ENCODE measurements around the gene MARF1. TPM values are rescaled to one million over a fixed set of nuclear protein-coding genes. Genes with fewer than 3 reads are reported as not detected.
"Not testable (repeated sequence)": the region's sequence is repeated elsewhere in the genome, so short reads cannot be mapped to it uniquely, and the experiment has no call there.

The MARF1 gene, protein sequence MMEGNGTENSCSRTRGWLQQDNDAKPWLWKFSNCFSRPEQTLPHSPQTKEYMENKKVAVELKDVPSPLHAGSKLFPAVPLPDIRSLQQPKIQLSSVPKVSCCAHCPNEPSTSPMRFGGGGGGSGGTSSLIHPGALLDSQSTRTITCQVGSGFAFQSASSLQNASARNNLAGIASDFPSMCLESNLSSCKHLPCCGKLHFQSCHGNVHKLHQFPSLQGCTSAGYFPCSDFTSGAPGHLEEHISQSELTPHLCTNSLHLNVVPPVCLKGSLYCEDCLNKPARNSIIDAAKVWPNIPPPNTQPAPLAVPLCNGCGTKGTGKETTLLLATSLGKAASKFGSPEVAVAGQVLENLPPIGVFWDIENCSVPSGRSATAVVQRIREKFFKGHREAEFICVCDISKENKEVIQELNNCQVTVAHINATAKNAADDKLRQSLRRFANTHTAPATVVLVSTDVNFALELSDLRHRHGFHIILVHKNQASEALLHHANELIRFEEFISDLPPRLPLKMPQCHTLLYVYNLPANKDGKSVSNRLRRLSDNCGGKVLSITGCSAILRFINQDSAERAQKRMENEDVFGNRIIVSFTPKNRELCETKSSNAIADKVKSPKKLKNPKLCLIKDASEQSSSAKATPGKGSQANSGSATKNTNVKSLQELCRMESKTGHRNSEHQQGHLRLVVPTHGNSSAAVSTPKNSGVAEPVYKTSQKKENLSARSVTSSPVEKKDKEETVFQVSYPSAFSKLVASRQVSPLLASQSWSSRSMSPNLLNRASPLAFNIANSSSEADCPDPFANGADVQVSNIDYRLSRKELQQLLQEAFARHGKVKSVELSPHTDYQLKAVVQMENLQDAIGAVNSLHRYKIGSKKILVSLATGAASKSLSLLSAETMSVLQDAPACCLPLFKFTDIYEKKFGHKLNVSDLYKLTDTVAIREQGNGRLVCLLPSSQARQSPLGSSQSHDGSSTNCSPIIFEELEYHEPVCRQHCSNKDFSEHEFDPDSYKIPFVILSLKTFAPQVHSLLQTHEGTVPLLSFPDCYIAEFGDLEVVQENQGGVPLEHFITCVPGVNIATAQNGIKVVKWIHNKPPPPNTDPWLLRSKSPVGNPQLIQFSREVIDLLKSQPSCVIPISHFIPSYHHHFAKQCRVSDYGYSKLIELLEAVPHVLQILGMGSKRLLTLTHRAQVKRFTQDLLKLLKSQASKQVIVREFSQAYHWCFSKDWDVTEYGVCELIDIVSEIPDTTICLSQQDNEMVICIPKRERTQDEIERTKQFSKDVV (N-terminal part only)
- total RNA-seq = 45.2 TPM
- long read RNA-seq, full-length matches to known transcripts = 6 of 14 reads
- long read RNA-seq, partial matches to known transcripts = 3 of 14 reads
- long read RNA-seq, other reads (novel, unspliced or antisense) = 5 of 14 reads

DNA sequence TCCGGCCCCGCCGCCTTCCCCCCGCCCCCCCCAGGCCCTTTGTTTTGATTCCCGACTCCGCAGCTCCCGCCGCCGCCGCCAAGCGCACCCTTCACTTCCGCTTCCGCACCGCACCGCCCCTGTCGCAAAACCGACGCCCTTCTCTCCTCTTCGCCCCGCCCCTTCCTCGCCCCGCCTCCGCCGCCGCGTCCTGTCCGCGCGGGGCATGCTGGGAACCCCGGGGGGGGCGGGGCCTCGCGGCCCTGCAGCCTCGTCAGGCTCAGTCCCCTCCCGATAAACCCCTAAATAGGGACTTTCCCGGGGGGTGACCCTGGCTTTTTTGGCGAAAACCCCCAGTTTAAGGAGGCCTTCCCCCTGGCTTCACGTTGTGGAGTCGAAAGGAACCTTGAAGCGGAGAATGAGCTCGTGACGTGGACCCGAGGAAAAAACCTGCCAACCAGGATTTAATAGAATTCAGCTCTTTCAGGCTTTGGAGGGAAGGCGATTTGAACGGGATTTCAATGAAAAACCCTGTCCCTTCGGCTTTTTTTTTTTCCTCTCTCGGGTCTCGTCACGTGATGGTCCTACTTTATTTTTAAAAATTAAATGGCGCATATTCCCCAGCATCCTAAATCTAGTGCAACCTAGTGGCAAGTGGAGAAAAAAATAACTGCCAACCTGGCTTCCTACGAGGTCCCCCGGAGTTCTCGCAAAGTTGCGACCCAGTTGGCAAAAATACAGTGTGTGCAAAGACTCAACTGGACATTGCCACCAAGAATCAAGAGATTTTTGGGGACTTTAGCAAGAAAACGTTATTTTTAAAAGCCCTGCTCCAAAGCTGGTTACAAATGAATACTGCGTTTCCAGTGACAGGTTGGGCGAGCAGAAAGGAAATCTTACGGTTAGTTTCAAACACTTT lies at the start of gene MARF1:
TSS of gene MARF1 (minus strand) at position 107 of the 898 bp plus-strand sequence. CDS start 3,921 bp downstream, outside the sequence.
- peak; percentile 99 for ATAC-seq (ENCODE audit: poor library complexity)
- intact Hi-C loops (cut with DNase I) = no loop called here

DNA sequence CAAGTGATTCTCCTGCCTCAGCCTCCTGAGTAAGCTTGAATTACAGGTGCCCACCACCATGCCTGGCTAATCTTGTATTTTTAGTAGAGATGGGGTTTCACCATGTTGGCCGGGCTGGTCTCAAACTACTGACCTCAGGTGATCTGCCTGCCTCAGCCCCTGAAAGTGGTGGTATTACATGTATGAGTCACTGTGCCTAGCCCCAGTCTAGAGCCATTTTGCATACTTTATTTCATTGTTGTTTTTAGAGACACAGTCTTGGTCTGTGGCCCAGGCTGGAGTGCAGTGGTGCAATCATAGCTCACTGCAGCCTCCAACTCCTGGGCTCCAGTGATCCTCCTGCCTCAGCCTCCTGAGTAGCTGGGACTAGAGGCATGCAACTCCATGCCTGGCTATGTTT lies 49.6 kb upstream of the MARF1 start:
- ATAC-seq (ENCODE audit: poor library complexity); DNase-seq; intact Hi-C loops (cut with DNase I): not testable (repeated sequence)

More for the DNA sequence above, at the start of gene MARF1:
- peak; percentile 99 for DNase-seq

DNA sequence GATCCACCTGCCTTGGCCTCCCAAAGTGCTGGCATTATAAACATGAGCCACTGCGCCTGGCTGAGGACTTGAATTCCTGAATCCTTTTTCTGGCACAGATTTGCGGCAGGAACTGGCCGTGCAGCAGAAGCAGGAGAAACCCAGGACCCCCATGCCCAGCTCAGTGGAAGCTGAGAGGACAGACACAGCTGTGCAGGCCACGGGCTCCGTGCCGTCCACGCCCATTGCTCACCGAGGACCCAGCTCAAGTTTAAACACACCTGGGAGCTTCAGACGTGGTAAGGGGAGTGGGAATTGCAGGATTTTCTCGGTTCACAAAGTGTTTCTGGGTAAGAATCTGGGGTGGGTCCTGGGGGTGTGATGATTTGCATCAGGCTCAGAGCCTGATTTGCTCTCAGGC lies 48.1 kb upstream of the MARF1 start:
- no peak for ATAC-seq (ENCODE audit: poor library complexity)
- intact Hi-C loops (cut with DNase I) = no loop called here

DNA sequence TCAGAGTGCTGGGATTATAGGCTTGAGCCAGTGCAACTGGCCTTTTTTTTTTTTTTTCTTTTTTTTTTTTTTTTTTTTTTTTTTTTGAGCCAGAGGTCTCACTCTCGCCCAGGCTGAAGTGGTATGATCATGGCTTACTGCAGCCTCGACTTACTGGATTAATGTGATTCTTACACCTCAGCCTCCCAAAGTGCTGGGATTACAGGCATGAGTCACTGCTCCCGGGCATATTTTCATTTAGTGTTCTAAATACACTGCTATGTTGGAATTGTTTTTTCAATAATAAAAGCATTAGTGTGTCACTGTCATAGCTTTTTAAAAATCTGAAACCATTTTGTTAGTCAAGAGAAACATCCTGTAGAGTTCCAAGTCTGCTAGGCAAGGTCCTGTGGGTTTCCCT lies 47.3 kb upstream of the MARF1 start:
- ATAC-seq (ENCODE audit: poor library complexity) (no peak), DNase-seq (no peak)
- intact Hi-C loops (cut with DNase I) = no loop called here

More for the DNA sequence above, 48.1 kb upstream of the MARF1 start:
- DNase-seq = no peak

DNA sequence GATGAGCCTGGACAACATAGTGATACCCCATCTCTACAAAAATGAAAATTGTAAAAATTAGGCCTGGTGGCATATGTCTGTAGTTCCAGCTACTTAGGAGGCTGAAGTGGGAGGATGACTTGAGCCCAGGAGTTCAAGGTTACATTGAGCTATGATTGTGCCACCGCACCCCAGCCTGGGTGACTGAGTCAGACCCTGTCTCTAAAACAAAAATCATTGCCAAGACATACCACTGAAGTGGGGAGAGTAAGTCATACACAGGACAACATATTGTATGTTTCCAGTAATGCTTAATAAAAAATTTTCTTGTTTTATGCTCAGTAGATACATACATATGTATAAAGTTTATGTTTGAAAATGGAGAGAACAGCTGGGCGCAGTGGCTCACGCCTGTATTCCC lies 46.3 kb upstream of the MARF1 start:
- DNase-seq (no peak), ATAC-seq (ENCODE audit: poor library complexity) (no peak)
- intact Hi-C loops (cut with DNase I) = no loop called here

DNA sequence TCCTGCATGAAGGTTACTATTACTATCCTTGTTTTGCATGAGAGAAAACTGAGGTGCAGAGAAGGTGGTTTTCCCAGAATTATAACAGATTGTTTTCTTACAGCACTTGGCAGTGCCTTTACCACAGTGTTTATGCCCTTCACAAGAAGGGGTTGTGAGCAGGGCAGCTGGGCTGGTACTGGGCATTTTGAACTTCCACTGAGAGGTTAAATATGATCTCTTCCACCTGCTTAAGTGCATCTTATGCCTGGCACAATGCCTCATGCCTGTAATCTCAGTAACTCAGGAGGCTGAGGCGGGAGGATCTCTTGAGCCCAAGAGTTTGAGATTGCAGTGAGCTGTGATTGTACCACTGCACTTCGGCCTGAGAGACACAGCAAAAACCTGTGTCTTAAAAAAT lies 43.3 kb upstream of the MARF1 start:
- intact Hi-C loops (cut with DNase I) = no loop called here
- ATAC-seq (ENCODE audit: poor library complexity) (no peak), DNase-seq (no peak)

DNA sequence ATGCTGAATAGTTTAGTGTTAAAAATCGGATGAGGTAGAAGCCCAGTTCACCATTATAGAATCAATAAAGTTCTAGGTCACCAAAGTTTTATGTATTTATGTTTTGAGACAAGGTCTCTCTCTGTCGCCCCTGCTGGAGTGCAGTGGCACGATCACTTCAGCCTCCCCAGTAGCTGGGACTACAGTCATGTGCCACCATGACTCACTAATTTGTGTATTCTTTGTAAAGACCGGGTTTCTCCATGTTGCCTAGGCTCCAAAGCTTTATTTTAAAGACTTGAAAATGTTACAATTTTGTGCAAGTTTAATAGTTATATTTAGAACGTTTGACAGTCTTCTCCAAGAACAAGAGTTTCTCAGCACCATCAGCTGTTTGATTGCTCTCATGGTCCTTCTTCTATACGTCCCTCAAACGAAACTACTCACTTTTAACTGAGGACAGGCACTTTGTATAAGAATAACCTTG lies 39.2 kb upstream of the MARF1 start:
- DNase-seq (no peak), ATAC-seq (ENCODE audit: poor library complexity) (no peak)
- intact Hi-C loops (cut with DNase I) = no loop called here

DNA sequence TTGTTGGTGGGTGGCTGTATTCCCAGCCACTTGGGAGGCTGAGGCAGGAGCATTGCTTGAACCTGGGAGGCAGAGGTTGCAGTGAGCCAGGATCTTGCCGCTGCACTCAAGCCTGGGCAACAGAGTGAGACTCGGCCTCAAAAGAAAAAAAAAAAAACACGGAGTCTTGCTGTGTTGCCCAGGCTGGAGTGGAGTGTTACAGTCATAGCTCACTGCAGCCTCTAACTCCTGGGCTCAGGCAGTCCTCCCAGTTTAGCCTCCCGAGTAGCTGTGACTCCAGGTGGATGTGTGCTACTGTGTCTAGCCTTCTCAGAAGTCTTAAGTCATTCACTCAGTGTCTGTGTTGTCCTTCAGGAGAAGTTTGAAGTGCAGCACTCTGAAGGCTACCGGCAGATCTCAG lies 34.5 kb upstream of the MARF1 start:
- ATAC-seq (ENCODE audit: poor library complexity) (no peak), DNase-seq (peak; percentile 10)
- intact Hi-C loops (cut with DNase I) = no loop called here

DNA sequence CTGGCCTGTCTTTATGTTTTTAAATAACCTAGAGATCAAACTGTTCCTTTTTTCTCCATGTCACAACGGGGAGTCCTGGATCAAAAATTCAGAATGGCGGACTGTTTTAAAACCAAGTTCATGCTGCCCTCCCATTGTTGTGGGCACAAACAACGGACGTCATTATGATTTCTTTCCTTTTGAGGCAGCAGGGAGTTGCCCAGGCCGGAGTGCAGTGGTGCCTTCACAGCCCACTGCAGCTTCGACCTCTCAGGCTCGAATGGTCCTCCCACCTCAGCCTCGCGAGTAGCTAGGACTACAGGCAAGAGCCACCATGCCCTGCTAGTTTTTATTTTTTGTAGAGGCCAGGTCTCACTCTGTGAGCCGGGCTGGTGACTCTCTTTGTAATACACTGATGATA lies 33.6 kb upstream of the MARF1 start:
- intact Hi-C loops (cut with DNase I) = no loop called here
- DNase-seq = peak; percentile 22
- no peak for ATAC-seq (ENCODE audit: poor library complexity)

DNA sequence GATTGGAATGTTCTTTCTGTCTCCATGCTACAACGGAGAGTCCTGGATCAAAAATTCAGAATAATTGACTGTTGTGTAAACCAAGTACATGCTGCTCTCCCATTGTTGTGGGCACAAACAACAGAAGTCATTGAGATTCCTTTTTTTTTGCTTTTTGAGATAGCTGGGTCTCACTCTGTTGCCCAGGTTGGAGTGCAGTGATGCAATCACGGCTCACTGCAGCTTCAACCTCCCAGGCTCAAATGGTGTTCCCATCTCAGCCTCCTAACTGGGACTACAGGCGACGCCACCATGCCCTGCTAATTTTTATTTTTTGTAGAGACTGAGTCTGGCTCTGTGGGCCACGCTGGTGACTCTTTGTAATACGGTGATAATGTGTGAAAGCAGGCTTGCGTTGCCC lies 31.6 kb upstream of the MARF1 start:
- intact Hi-C loops (cut with DNase I) = no loop called here
- ATAC-seq (ENCODE audit: poor library complexity) (no peak), DNase-seq (peak; percentile 24)

DNA sequence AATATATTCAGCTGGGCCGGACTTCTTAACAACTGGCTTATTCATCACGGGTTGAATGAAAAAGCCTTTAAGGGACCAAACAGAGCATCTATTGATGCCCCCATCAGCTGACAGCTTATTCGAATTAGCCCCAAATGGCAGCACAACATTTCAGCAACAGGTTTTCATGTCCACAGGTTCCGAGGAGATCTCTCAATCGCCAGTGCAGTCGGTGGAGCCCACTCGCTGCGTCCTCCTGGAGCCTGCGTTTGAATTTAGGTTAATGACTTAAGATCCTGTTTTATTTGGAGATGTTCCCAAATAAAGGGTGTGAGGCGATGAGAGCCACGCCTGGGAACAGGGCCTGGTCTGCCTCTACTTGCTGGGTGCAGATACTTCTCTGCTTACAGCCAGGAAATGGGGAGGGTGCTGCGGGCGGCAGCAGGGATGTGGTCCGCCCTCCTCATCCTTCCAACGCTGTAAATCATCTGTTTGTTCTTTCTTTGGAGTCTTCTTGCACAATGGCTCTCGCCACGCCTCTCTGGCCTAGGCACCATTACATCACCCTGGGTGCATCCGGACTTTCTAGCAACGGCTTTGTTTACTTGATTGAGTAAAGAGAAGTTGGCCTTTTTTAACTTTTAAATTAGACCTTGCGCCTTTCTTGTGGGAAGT lies 29.7 kb upstream of the MARF1 start:
- intact Hi-C loops (cut with DNase I) = no loop called here
- peak; percentile 95 for ATAC-seq (ENCODE audit: poor library complexity)
- peak; percentile 94 for DNase-seq

DNA sequence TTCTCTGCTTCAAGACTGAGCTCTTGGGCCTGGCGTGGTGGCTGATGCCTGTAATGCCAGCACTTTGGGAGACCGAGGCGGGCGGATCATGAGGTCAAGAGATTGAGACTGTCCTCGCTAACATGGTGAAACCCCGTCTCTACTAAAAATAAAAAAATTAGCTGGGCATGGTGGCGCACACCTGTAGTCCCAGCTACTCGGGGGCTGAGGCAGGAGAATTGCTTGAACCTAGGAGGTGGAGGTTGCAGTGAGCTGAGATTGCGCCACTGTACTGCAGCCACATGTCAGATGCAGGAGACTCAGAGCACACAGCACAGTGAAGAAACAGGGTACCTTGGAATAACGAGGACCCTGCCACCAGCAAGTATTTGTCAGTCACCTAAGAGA lies 29.2 kb upstream of the MARF1 start:
- intact Hi-C loops (cut with DNase I); ATAC-seq (ENCODE audit: poor library complexity): not testable (repeated sequence)
- peak; percentile 34 for DNase-seq

DNA sequence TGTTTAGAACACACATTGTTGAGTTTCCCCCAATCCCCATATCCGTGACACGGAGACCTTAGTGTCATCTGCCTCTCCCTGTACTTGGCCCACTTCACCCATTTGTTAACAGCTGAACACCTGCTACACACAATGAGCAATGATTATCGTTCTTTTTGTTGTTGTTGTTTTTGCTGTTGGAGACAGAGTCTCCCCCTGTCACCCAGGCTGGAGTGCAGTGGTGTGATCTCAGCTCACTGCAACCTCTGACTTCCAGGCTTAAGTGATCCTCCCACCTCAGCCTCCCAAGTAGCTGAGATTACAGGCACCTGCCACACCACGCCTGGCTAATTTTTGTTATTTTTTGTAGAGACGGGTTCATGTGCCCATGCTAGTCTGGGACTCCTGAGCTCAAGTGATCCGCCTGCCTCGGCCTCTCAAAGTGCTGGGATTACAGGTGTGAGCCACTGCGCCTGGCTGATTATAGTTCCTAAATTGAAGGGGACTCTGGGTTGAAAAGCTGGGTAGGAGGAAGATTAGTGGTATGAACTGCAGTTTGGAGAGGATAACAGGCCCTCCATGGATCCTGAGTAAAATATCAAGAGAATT lies 28.7 kb upstream of the MARF1 start:
- DNase-seq = peak; percentile 13
- no peak for ATAC-seq (ENCODE audit: poor library complexity)
- intact Hi-C loops (cut with DNase I) = no loop called here

DNA sequence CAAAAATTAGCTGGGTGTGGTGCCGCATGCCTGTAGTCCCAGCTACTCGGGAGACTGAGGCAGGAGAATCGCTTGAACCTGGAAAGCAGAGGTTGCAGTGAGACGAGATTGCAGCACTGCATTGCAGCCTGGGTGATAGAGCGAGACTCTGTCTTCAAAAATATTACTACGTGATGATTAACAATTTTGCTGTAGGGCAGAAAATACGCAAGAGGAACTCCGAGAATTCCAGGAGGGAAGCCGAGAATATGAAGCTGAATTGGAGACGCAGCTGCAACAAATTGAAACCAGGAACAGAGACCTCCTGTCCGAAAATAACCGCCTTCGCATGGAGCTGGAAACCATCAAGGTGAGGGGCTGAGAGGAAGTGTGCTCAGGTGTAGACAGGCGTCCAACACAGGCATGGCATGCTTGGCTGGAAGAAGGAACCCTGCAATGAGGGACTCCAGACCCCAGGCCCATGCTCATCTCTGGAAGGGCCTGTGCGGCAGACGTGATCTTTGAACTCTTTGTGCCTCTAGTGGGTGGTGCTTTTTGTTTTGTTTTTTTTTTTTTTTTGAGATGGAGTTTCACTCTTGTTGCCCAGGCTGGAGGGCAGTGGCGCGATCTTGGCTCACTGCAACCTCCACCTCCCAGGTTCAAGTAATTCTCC lies 24.3 kb upstream of the MARF1 start:
- DNase-seq (peak; percentile 11), ATAC-seq (ENCODE audit: poor library complexity) (no peak)
- intact Hi-C loops (cut with DNase I) = no loop called here

DNA sequence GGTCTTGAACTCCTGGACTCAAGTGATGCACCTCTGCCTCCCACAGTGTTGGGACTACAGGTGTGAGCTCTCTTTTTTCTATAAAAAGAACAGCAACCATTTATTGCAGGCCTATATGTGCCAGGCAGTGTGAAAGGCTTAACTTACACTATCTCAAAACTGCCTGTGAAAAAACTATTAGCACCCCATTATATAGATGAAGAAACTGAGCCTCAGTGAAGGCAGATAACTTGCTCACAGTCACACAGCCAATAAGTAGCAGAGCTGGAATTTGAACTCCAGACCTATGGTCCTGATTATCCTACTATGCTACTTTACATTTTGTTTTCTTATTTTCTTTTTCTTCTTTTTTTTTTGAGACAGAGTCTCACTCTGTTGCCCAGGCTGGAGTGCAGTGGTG lies 22.2 kb upstream of the MARF1 start:
- ATAC-seq (ENCODE audit: poor library complexity) (no peak), DNase-seq (no peak)
- intact Hi-C loops (cut with DNase I) = no loop called here

DNA sequence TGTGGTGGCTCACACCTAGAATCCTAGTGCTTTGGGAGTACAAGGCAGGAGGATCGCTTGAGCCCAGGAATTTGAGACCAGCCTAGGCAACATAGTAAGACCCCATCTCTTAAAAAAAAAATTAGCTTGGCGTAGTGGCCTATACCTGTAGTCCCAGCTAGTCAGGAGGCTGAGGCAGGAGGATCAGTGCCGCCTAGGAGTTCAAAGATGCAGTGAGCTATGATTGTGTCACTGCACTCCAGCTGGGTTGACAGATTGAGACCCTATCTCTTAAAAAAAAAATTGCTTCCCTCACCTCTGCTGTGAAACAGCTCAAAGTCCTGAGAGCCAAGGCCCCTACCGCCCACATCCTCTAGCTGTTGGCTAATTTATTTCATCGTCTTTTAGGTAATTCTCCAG lies 17.2 kb upstream of the MARF1 start:
- intact Hi-C loops (cut with DNase I) = no loop called here
- ATAC-seq (ENCODE audit: poor library complexity) = no peak
- DNase-seq = no peak

Data from Right ventricle myocardium superior (tissue), 1 donor.